ENCODE results near the gene THEM4.

DNA sequence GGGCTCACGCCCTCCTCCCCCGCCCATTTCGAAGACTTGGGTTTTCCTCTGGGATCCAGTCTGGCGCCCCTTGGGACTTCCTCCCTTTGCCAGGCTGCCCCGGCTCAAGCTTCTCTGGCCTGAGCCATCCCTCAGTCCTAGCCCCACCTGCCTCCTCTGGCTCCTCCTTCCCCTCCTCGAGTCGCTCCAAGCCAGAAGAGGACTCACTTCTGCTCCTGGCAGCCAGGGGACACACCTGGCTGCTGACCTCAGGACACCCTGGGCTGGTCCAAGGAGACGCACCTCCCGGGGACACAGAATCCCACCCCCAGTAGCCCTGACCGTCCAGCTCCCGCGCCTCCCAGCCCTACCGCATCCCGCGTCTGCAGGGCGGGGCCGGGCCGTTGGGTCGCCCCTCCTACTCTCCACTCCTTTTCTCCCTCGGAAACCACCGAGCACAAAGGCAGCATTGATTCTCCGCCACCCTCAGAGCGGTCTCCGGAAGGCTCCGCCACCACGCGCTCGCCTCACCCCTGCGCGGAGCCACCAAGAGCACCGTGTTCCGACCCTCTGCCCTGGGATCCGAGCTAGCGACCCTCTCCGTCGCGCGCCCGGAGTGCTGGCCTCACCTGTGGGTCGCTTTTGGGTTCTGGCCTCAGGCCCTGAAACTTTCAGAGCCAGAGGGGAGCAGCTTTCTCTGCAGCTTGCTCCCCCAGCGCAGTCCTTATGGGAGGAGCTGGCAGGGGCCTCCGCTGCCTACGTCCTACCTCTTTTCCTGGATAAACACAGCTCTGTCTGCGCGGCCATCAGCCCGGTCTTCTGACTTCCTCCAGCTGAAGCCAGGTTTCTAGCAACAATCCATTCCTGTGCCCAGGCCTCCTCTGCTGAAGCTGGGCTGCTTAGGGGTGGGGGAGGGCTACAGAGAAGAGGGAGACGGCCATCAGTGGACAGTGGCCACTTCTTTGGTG is 69.6 kb downstream of the THEM4 start, which contains the start of gene C2CD4D:
- TF ChIP-seq, protein P1, sequence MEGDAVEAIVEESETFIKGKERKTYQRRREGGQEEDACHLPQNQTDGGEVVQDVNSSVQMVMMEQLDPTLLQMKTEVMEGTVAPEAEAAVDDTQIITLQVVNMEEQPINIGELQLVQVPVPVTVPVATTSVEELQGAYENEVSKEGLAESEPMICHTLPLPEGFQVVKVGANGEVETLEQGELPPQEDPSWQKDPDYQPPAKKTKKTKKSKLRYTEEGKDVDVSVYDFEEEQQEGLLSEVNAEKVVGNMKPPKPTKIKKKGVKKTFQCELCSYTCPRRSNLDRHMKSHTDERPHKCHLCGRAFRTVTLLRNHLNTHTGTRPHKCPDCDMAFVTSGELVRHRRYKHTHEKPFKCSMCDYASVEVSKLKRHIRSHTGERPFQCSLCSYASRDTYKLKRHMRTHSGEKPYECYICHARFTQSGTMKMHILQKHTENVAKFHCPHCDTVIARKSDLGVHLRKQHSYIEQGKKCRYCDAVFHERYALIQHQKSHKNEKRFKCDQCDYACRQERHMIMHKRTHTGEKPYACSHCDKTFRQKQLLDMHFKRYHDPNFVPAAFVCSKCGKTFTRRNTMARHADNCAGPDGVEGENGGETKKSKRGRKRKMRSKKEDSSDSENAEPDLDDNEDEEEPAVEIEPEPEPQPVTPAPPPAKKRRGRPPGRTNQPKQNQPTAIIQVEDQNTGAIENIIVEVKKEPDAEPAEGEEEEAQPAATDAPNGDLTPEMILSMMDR (IDR thresholded peaks at IDR 0.05; ENCODE audit: insufficient read depth, low read depth, low read length): no peak
- no peak for TF ChIP-seq EZH2 (IDR thresholded peaks at IDR 0.05; ENCODE audit: insufficient read depth, low read length)

Measured in astrocyte (in vitro differentiated cells and primary cell).